ENCODE data around the gene FBXO34.

Gene FBXO34

DNA sequence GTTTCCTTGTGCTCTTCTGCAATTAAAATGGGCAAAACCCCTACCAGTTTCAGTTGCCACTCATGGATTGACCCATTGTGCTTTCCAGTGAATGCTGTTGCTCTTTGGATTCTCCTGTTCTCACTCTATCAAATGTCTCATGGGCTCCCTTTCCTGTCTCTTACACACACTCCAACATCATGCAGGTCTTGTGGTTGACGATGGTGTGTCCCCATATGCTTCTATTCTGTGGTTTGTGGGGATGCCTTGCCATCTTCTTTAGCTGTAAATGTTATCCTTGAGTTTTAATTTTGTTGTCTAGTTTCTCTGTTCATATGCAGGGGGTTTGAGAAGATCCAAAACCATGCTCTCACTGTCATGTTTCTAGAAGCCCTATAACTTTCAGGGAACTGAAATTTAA is 31.9 kb upstream of the FBXO34 start:
- no peak for DNase-seq (ENCODE audit: low read depth, low spot score)
- Histone ChIP-seq H3K4me3 (ENCODE audit: insufficient read length, low read depth) (no peak overlapping the region), H3K27me3 (ENCODE audit: insufficient read depth, insufficient read length) (no peaks in the 10 kb centered on the region), H3K4me1 (ENCODE audit: insufficient read depth, insufficient read length) (no peaks in the 10 kb centered on the region), H3K9me3 (ENCODE audit: insufficient read depth, low read length) (no peaks in the 10 kb centered on the region), H3K9ac (ENCODE audit: insufficient read length, low read depth) (no peak overlapping the region), H3K36me3 (ENCODE audit: insufficient read depth, insufficient read length, low read length) (no peaks in the 10 kb centered on the region)
- TF ChIP-seq YY1 (IDR thresholded peaks at IDR 0.05; ENCODE audit: insufficient read depth, insufficient read length), result no peak
- TF ChIP-seq ZNF274 (IDR thresholded peaks at IDR 0.05; ENCODE audit: low read depth, low read length), result no peak

DNA sequence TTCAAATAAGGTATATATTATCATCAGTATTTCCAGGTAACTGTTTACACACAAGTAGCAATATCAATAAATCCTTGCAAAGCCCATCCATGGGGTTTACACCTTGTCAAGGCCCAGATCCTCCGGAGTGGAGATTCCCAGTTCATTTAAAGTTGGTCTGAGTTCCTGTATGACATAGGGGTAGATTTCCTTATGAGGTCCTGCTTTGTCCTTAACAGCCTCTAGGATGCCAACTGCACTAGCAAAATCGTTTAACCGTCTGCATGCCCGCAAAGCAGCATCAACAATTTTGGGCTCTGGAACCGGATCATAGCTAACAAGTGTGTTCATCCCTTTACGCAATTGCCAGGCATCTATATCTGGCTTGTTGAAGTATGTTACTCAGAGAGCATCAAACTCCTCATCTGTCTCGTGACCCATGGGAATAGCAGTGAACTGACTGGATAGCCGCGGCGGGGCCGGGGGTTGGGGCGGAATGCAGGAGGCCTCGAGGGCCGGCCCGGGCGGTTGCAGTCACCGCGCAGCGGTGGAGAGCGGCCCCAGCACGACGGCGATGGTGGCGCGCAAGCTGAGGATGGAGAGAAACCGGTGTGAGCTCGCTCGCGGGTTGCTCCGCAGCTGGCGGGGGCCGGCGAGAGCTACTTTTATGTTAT is 30.6 kb upstream of the FBXO34 start:
- Histone ChIP-seq H3K36me3 (ENCODE audit: insufficient read depth, insufficient read length, low read length) (no peaks in the 10 kb centered on the region), H3K9ac (ENCODE audit: insufficient read length, low read depth) (no peak overlapping the region), H3K9me3 (ENCODE audit: insufficient read depth, low read length) (no peaks in the 10 kb centered on the region), H3K4me1 (ENCODE audit: insufficient read depth, insufficient read length) (no peaks in the 10 kb centered on the region), H3K4me3 (ENCODE audit: insufficient read length, low read depth) (no peak overlapping the region), H3K27me3 (ENCODE audit: insufficient read depth, insufficient read length) (no peaks in the 10 kb centered on the region)
- TF ChIP-seq YY1 (IDR thresholded peaks at IDR 0.05; ENCODE audit: insufficient read depth, insufficient read length), result no peak
- TF ChIP-seq ZNF274 (IDR thresholded peaks at IDR 0.05; ENCODE audit: low read depth, low read length), result no peak
- no peak for TF ChIP-seq SUZ12 (IDR thresholded peaks at IDR 0.05; ENCODE audit: extremely low read depth, insufficient read depth, insufficient read length)
- DNase-seq (ENCODE audit: low read depth, low spot score), result no peak

- H3K4me3 ChIP-seq (ENCODE audit: insufficient read length, low read depth), result no peak overlapping the region
- TF ChIP-seq ZNF274 (IDR thresholded peaks at IDR 0.05; ENCODE audit: low read depth, low read length), result no peak
- TF ChIP-seq YY1 (IDR thresholded peaks at IDR 0.05; ENCODE audit: insufficient read depth, insufficient read length), result no peak
- no peak for TF ChIP-seq SUZ12 (IDR thresholded peaks at IDR 0.05; ENCODE audit: extremely low read depth, insufficient read depth, insufficient read length)
- no peak for DNase-seq (ENCODE audit: low read depth, low spot score)
- no peaks in the 10 kb centered on the region for H3K27me3 ChIP-seq (ENCODE audit: insufficient read depth, insufficient read length)
- H3K4me1 ChIP-seq (ENCODE audit: insufficient read depth, insufficient read length), result no peaks in the 10 kb centered on the region
- H3K9me3 ChIP-seq (ENCODE audit: insufficient read depth, low read length), result no peaks in the 10 kb centered on the region
- H3K9ac ChIP-seq (ENCODE audit: insufficient read length, low read depth), result no peak overlapping the region
- no peaks in the 10 kb centered on the region for H3K36me3 ChIP-seq (ENCODE audit: insufficient read depth, insufficient read length, low read length)
Observed at GRCh38 chr14:55241673-55242072, 29.5 kb upstream of the FBXO34 start.

DNA sequence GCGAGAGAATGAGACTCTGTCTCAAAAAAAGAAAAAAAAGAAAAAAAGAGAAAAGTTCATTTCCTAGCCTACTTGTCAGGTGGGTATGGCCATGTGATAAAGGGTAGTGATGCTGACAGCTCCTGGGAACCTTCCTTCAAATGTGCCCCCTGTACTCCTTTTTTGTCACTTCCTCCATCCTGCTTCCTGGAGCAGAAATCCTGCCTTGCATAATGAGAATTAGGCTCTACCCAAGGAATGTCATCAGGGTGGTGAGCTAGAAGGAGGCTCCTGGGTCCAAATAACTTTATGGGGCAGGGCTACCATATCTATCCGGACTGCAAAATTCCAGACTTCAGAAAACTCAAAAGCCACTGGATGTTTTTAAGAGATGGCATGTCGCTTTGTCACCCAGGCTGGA is 27.8 kb upstream of the FBXO34 start:
- no peaks in the 10 kb centered on the region for H3K36me3 ChIP-seq (ENCODE audit: insufficient read depth, insufficient read length, low read length)
- H3K9ac ChIP-seq (ENCODE audit: insufficient read length, low read depth), result no peak overlapping the region
- H3K27me3 ChIP-seq (ENCODE audit: insufficient read depth, insufficient read length), result no peaks in the 10 kb centered on the region
- DNase-seq (ENCODE audit: low read depth, low spot score), result no peak
- H3K4me3 ChIP-seq (ENCODE audit: insufficient read length, low read depth), result no peak overlapping the region
- H3K4me1 ChIP-seq (ENCODE audit: insufficient read depth, insufficient read length), result no peaks in the 10 kb centered on the region
- TF ChIP-seq SUZ12 (IDR thresholded peaks at IDR 0.05; ENCODE audit: extremely low read depth, insufficient read depth, insufficient read length) (no peak), YY1 (IDR thresholded peaks at IDR 0.05; ENCODE audit: insufficient read depth, insufficient read length) (no peak), ZNF274 (IDR thresholded peaks at IDR 0.05; ENCODE audit: low read depth, low read length) (no peak)
- no peaks in the 10 kb centered on the region for H3K9me3 ChIP-seq (ENCODE audit: insufficient read depth, low read length)

- Histone ChIP-seq H3K36me3 (ENCODE audit: insufficient read depth, insufficient read length, low read length) (no peaks in the 10 kb centered on the region), H3K9ac (ENCODE audit: insufficient read length, low read depth) (no peak overlapping the region), H3K9me3 (ENCODE audit: insufficient read depth, low read length) (no peaks in the 10 kb centered on the region), H3K27me3 (ENCODE audit: insufficient read depth, insufficient read length) (no peaks in the 10 kb centered on the region), H3K4me1 (ENCODE audit: insufficient read depth, insufficient read length) (no peaks in the 10 kb centered on the region), H3K4me3 (ENCODE audit: insufficient read length, low read depth) (no peak overlapping the region)
- no peak for TF ChIP-seq SUZ12 (IDR thresholded peaks at IDR 0.05; ENCODE audit: extremely low read depth, insufficient read depth, insufficient read length)
- no peak for TF ChIP-seq YY1 (IDR thresholded peaks at IDR 0.05; ENCODE audit: insufficient read depth, insufficient read length)
- no peak for TF ChIP-seq ZNF274 (IDR thresholded peaks at IDR 0.05; ENCODE audit: low read depth, low read length)
- DNase-seq (ENCODE audit: low read depth, low spot score), result no peak
Observed at GRCh38 chr14:55243813-55244212, 27.4 kb upstream of the FBXO34 start.

- H3K4me3 ChIP-seq (ENCODE audit: insufficient read length, low read depth), result no peak overlapping the region
- H3K27me3 ChIP-seq (ENCODE audit: insufficient read depth, insufficient read length), result no peaks in the 10 kb centered on the region
- no peaks in the 10 kb centered on the region for H3K4me1 ChIP-seq (ENCODE audit: insufficient read depth, insufficient read length)
- H3K36me3 ChIP-seq (ENCODE audit: insufficient read depth, insufficient read length, low read length), result no peaks in the 10 kb centered on the region
- no peak for TF ChIP-seq SUZ12 (IDR thresholded peaks at IDR 0.05; ENCODE audit: extremely low read depth, insufficient read depth, insufficient read length)
- TF ChIP-seq YY1 (IDR thresholded peaks at IDR 0.05; ENCODE audit: insufficient read depth, insufficient read length), result no peak
- no peak for TF ChIP-seq ZNF274 (IDR thresholded peaks at IDR 0.05; ENCODE audit: low read depth, low read length)
- DNase-seq (ENCODE audit: low read depth, low spot score), result no peak
- H3K9ac ChIP-seq (ENCODE audit: insufficient read length, low read depth), result no peak overlapping the region
- no peaks in the 10 kb centered on the region for H3K9me3 ChIP-seq (ENCODE audit: insufficient read depth, low read length)
Observed at GRCh38 chr14:55245657-55246268, 25.5 kb upstream of the FBXO34 start.

DNA sequence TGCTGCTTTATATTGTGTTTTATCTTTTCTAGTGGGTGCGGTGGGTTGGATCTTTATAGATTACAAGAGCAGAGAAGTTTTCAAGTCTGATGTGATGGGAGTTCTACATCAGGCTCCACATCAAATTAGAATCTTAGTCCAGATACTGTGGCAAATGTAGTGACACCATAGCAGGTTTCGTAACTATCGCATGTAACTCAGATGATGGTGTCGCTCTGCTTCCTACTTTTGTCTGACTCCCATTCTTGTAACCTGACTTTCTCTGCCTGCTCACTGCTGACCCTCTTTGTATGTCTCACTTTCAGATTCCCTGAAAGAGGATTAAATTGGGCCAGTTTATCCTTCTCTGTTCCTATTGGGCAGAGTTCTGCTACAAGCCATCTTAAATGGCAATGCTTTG is 22.8 kb upstream of the FBXO34 start:
- no peaks in the 10 kb centered on the region for H3K4me1 ChIP-seq (ENCODE audit: insufficient read depth, insufficient read length)
- TF ChIP-seq ZNF274 (IDR thresholded peaks at IDR 0.05; ENCODE audit: low read depth, low read length) (no peak), YY1 (IDR thresholded peaks at IDR 0.05; ENCODE audit: insufficient read depth, insufficient read length) (no peak), SUZ12 (IDR thresholded peaks at IDR 0.05; ENCODE audit: extremely low read depth, insufficient read depth, insufficient read length) (no peak)
- no peak overlapping the region for H3K9ac ChIP-seq (ENCODE audit: insufficient read length, low read depth)
- no peak for DNase-seq (ENCODE audit: low read depth, low spot score)
- no peaks in the 10 kb centered on the region for H3K36me3 ChIP-seq (ENCODE audit: insufficient read depth, insufficient read length, low read length)
- no peak overlapping the region for H3K4me3 ChIP-seq (ENCODE audit: insufficient read length, low read depth)
- H3K9me3 ChIP-seq (ENCODE audit: insufficient read depth, low read length), result no peaks in the 10 kb centered on the region
- no peaks in the 10 kb centered on the region for H3K27me3 ChIP-seq (ENCODE audit: insufficient read depth, insufficient read length)

All from NT2/D1 (cell line).